LNCaP clone FGC (cell line): ENCODE measurements around the gene SMAD6.

Source experiments
- DNase-seq: peaks from one replicate; pipeline ENCODE4 v3.0.0-alpha.2; 2011; ENCODE audit warnings: low read depth
- H3K4me3 ChIP-seq: 2 replicates; pipeline ENCODE4 v1.5.1; 2011; ENCODE audit warnings: mild to moderate bottlenecking, low read depth, low read length, control low read depth
- TF ChIP-seq, protein P1 (sequence below): IDR thresholded peaks from 2 replicates; pipeline ENCODE4 v1.5.1; 2012; ENCODE audit warnings: mild to moderate bottlenecking; ENCODE audit not compliant: control insufficient read depth, insufficient read depth; ENCODE audit errors: extremely low read depth

The SMAD6 gene

DNA sequence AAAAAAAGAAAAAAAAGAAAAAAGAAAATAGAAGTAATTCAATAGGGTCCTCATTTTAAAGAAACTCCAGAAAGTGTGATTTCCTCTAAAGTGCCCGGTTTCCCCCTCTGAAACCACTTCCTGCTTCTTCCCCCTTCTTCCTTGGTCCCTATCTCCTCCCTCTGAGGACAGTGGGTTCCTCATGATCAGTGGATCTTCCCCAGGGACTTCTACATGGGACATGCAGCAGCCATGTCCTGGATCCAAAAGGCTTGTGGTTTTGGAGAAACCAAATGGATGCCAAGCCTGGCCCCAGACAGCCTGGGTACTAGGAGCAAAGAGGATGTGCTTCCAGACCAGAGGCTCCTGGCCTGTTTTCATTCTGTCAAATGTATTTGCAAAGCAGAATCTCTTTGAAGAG is 26.6 kb upstream of the SMAD6 start:
- TF ChIP-seq, protein P1, sequence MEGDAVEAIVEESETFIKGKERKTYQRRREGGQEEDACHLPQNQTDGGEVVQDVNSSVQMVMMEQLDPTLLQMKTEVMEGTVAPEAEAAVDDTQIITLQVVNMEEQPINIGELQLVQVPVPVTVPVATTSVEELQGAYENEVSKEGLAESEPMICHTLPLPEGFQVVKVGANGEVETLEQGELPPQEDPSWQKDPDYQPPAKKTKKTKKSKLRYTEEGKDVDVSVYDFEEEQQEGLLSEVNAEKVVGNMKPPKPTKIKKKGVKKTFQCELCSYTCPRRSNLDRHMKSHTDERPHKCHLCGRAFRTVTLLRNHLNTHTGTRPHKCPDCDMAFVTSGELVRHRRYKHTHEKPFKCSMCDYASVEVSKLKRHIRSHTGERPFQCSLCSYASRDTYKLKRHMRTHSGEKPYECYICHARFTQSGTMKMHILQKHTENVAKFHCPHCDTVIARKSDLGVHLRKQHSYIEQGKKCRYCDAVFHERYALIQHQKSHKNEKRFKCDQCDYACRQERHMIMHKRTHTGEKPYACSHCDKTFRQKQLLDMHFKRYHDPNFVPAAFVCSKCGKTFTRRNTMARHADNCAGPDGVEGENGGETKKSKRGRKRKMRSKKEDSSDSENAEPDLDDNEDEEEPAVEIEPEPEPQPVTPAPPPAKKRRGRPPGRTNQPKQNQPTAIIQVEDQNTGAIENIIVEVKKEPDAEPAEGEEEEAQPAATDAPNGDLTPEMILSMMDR, result no peak
- no peak overlapping the region for H3K4me3 ChIP-seq
- DNase-seq, result no peak

DNA sequence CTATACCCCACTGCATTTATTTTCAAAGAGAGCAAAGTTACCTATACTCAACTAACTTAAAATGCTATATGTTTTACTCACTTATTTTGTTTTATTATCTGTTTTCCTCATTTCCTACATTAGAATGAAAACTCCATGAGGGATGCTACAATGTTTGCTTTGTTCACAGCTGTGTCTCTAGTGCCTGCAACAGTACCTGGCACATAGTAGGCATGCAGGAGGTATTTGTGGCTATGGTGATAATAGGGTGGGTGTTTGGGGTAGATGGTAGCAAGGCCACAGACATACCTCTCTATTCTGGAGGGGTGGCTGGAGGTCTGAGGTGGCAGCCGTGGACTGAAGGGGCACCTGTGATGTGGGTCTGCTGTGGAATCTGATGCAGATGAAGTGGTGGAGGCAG is 24.7 kb upstream of the SMAD6 start:
- TF ChIP-seq, protein P1, result no peak
- H3K4me3 ChIP-seq, result no peak overlapping the region
- DNase-seq, result no peak

DNA sequence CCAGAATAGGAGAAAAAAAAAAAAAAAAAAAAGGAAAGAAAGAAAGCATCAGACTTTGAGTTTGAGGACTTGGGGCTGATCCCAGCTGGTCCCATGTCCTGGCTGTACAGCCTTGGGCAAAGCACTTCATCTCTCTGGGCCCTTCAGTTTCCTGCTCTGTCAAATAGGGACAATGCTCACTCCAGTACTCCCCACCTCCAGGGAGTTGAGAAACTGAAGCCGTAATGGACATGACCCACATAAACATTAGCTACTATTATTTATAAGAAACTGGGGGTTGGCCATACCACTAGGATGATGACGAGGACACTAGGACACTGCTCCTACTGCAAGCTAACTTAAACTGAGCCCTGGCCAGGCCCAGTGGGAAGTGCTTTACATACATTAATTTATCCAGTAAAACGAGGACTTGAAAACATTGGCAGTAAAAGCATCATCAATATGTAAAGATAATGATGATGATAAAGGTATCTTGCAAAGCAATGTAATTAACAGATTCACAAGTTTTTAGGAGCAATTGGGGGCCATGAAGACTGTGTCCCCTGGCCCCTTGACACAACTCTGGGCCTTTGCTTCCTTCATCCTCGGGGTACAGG is 22.9 kb upstream of the SMAD6 start:
- TF ChIP-seq, protein P1, result no peak
- no peak overlapping the region for H3K4me3 ChIP-seq
- no peak for DNase-seq

DNA sequence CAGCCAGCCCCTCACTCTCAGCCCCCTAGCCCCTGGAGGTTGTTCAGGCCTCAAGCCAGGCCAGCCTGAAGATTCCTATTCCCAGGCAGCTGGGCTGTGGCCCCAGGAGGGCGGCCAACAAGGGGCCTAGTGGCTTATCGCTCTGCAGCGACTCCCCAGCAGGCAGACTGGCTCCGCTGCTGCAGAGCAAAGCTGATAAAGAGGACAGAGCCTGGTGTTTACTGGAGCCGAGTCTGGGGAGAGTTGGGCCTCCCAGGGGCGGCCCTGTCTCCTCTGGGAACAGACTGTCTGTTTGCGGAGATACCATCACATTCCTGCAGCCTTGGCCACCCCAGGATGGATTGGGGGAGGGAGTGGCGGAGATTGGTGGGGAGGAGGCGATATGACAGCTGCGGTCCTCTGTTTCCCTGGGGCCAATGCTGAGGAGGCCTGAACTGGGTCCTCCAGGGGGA is 22.4 kb upstream of the SMAD6 start:
- TF ChIP-seq, protein P1, result no peak
- no peak for DNase-seq
- H3K4me3 ChIP-seq, result no peak overlapping the region

DNA sequence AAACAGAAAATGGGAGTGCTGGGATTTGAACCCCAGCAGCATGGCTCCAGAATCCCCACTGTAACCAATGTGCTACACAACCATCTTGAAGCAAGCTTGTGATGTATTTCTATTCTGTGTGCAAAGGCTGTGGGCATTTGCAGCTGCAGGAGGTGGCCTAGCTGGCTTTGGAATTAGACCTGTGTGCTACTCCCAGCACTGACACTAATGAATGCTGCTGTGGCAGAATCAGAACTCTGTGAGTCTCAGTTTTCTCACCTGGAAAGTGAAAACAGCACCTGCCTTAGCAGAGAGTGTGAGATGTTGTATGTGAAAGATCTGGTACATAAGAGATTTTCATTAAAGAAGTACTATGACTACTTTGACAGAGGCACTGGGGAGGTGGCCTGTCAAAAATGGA is 21.5 kb upstream of the SMAD6 start:
- DNase-seq, result no peak
- TF ChIP-seq, protein P1, result no peak
- no peak overlapping the region for H3K4me3 ChIP-seq

DNA sequence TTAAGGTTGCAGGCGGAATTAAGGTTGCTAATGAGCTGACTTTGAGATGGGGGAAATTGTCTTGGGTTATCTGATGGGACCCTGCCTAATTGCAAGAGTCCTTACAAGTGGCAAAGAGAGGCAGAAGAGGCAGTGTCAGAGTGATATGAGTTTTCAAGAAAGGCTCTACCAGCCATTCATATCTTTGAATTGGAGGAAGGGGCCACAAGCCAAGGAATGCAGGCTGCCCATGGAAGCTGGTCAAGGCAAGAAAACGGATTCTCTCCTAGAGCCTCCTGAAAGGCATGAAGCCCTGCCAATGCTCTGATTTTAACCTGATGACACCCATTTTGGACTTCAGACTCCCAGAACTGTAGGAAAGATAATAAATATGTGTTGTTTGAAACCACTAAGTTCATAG is 20.6 kb upstream of the SMAD6 start:
- H3K4me3 ChIP-seq, result no peak overlapping the region
- DNase-seq, result no peak
- TF ChIP-seq, protein P1, result no peak

DNA sequence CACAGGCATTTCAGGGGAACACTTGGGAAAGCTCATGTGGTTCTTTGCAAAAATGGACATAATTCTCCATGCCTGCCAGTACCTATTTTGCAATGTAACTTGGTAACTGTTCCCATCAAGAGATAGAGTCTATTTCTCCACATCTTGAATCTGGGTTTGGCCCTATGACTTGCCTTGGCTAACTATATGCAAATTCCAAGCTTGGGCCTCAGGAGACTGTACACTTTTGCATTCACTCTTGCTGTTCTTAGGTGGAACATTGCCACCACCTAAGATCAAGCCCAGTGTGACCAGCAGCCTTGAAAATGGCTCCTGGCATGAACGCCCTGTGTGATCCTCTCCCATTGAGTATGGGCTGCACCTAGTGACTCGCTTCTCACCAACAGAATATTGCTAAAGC is 19.8 kb upstream of the SMAD6 start:
- TF ChIP-seq, protein P1, result no peak
- H3K4me3 ChIP-seq, result no peak overlapping the region
- no peak for DNase-seq
